Measurements from ENCODE around the gene IFT52. TPM values are rescaled to one million over a fixed set of nuclear protein-coding genes. Genes with fewer than 3 reads are reported as not detected.

IFT52 gene
- total RNA-seq, 4 donors from 2014 or later, result 20.1 to 40.4 (median 28.7) TPM

DNA sequence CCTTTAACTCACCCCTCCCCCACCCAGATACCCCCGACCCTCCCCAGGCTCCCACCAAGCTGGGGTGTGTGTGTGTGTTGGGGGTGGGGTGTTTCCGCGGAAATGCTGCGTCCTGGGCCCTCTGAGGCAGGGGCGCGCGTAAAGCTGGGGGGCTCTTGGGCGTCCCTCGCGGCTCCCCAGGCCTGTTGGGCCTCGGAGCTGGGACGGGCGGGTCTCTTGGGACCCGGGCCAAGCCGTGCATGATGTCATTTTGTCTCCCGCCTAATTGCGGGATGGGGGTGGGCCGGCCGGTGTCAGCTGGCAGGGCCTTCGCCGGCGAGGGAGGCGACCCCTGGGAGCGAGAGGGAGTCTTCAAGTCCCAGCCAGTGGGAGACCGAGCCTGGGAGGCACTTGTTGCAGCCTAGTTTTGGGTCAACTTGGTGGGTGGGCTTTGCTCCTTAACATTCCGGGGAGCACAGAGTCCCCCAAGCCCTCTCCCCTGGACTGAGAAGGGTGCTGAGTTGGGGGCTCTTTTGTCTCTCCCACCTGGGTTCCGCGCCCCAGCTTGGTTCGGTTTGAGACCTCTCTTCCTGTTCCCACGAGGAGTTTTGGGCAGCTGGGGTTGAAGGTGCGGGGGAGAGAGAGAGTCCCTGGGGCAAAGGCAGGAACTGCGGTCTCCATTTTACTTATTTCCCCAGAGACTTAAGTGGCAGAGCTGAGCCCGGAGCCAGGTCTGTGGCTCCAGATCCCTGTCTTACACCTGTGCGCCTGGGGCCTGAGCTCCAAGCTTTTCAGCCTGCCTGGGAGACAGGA lies 76.8 kb downstream of the IFT52 start:
- intact Hi-C loops (cut with DNase I), result no loop called here
- Histone ChIP-seq H3K36me3 (no peaks in the 10 kb centered on the region), H3K27ac (no peak overlapping the region), H3K4me3 (replicated peaks in 1 of 3) (no peak overlapping the region), H3K27me3 (peaks cover 14% of the 10 kb centered on the region), H3K4me1 (peaks cover 0 to 15% of the 10 kb centered on the region in 2 donors), H3K9me3 (no peaks in the 10 kb centered on the region)
- no peak for TF ChIP-seq POLR2A (IDR thresholded peaks at IDR 0.05)
- TF ChIP-seq, protein P1, sequence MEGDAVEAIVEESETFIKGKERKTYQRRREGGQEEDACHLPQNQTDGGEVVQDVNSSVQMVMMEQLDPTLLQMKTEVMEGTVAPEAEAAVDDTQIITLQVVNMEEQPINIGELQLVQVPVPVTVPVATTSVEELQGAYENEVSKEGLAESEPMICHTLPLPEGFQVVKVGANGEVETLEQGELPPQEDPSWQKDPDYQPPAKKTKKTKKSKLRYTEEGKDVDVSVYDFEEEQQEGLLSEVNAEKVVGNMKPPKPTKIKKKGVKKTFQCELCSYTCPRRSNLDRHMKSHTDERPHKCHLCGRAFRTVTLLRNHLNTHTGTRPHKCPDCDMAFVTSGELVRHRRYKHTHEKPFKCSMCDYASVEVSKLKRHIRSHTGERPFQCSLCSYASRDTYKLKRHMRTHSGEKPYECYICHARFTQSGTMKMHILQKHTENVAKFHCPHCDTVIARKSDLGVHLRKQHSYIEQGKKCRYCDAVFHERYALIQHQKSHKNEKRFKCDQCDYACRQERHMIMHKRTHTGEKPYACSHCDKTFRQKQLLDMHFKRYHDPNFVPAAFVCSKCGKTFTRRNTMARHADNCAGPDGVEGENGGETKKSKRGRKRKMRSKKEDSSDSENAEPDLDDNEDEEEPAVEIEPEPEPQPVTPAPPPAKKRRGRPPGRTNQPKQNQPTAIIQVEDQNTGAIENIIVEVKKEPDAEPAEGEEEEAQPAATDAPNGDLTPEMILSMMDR (IDR thresholded peaks at IDR 0.05), result no peak
- no peak for DNase-seq
- WGBS, 2 donors, result 18 to 23% methylated on average over 8 to 10 of the region's 34 CpGs

GRCh38 chr20:43669332-43669731 lies 78.6 kb downstream of the IFT52 start:
- no peak for DNase-seq
- Histone ChIP-seq H3K4me3 (replicated peaks in 1 of 3) (no peak overlapping the region), H3K27ac (no peak overlapping the region), H3K27me3 (peaks cover 14% of the 10 kb centered on the region), H3K36me3 (no peaks in the 10 kb centered on the region), H3K9me3 (no peaks in the 10 kb centered on the region), H3K4me1 (peaks cover 0 to 15% of the 10 kb centered on the region in 2 donors)
- TF ChIP-seq, protein P1 (IDR thresholded peaks at IDR 0.05), result no peak
- TF ChIP-seq POLR2A (IDR thresholded peaks at IDR 0.05), result no peak
- 77 to 98% methylated on average over 3 of the region's 3 CpGs for WGBS, 2 donors
- intact Hi-C loops (cut with DNase I), result no loop called here

DNA sequence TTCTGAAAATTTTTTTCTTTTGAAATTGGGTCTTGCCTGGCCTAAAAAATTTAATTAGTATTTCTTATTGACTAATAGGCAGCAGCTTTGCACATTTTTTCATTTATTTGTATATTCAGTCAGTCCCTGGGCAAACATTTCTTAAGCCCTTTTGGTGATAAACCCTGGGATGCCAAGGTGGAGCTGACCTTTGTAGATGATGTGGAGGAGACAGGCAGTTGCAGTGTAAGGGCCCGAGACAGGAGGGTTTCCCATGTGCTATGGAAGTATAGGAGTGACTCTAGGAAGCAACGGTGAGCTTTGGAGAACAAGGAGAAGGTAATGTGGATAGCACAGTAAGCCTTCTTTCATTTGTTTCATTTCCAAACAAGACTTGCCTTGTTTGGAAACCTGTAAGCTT lies 79.7 kb downstream of the IFT52 start:
- WGBS, 2 donors, result 77 to 93% methylated on average over 2 of the region's 2 CpGs
- Histone ChIP-seq H3K27me3 (peaks cover 14% of the 10 kb centered on the region), H3K4me1 (peaks cover 0 to 15% of the 10 kb centered on the region in 2 donors), H3K9me3 (no peaks in the 10 kb centered on the region), H3K4me3 (replicated peaks in 1 of 3) (no peak overlapping the region), H3K36me3 (no peaks in the 10 kb centered on the region), H3K27ac (no peak overlapping the region)
- no peak for DNase-seq
- intact Hi-C loops (cut with DNase I), result no loop called here
- TF ChIP-seq POLR2A (IDR thresholded peaks at IDR 0.05), result no peak
- TF ChIP-seq, protein P1 (IDR thresholded peaks at IDR 0.05), result no peak

- intact Hi-C loops (cut with DNase I), result no loop called here
Measured at GRCh38 chr20:43676368-43676767, 85.6 kb downstream of the IFT52 start.

DNA sequence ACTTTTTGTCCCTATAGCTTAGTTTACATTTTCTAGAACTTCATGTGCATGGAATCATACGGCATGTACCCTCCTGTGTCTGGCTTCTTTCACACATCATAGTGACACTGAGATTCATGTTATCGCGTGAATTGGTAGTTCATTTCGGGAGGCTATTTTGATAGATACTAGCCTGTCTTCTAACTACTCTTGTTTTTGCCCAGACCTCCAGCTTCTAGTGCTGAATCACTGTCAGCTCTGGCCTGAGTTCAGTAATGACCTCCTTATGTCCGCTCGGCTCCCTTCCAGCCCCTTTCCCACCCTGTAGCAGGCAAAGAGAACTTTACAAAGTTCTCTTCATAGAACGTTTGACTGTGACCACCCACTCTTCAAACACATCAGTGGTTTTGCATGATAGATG lies 90.2 kb downstream of the IFT52 start:
- 82 to 88% methylated on average over 7 of the region's 7 CpGs for WGBS, 2 donors
- H3K4me3 ChIP-seq (replicated peaks in 1 of 3), result no peak overlapping the region
- no peaks in the 10 kb centered on the region for H3K36me3 ChIP-seq
- DNase-seq, result no peak
- no peak for TF ChIP-seq POLR2A (IDR thresholded peaks at IDR 0.05)
- TF ChIP-seq, protein P1 (IDR thresholded peaks at IDR 0.05), result no peak
- intact Hi-C loops (cut with DNase I), result no loop called here
- H3K27ac ChIP-seq, result no peak overlapping the region
- H3K27me3 ChIP-seq, result no peaks in the 10 kb centered on the region
- no peaks in the 10 kb centered on the region for H3K4me1 ChIP-seq
- no peaks in the 10 kb centered on the region for H3K9me3 ChIP-seq

More at GRCh38 chr20:43676368-43676767, 85.6 kb downstream of the IFT52 start:
- Histone ChIP-seq H3K9me3 (no peaks in the 10 kb centered on the region), H3K27me3 (no peaks in the 10 kb centered on the region), H3K4me1 (no peaks in the 10 kb centered on the region), H3K27ac (no peak overlapping the region), H3K36me3 (no peaks in the 10 kb centered on the region), H3K4me3 (replicated peaks in 1 of 3) (no peak overlapping the region)
- TF ChIP-seq, protein P1 (IDR thresholded peaks at IDR 0.05), result no peak
- TF ChIP-seq POLR2A (IDR thresholded peaks at IDR 0.05), result no peak
- 93 to 97% methylated on average over 5 of the region's 5 CpGs for WGBS, 2 donors
- DNase-seq, result no peak
